ENCODE data around the gene ZNF653. TPM values are rescaled to one million over a fixed set of nuclear protein-coding genes. Genes with fewer than 3 reads are reported as not detected.

ZNF653 gene
- total RNA-seq, 1 donor from 2014 or later = 10.3 TPM

DNA sequence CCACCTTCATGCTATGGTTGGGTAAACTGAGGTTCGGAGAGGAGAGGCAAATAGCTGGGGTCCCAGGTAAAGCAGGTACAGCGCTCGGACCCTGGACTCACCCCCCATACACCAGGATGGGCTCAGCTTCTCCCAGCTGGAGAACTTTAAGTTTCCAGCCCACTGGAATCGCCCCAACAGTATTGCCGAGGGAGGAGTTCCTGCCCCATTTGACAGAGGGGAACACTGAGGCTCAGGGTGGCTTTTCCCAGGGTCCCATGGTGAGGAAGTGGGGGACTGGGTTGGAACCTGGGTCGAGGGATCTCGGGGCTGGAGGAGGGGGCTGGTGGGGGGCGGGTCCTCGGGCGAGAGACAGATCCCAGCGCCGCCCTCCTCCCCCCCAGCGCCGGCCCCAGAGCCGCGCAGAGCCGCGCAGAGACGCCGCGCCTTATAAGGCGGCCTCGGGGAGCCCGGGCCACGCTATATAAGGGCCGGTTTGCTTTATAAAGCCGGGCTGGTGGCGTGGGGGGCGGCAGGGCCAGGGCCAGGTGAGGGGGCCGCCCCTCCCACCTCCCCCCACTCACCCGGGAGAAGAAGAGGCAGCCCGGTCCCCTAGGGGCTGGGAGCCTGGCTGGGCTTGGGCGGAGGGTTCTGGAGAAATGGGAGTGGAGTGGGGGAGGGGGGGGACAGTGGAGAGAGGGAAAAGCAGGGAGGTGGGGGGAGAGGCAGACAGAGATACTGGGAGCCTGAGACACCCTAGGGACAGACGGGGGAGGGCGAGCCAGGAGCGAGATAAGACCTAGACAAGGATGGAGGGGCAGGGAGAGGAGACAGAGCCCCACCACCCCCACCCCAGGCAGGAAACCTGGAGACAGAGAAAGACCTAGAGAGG, 34.1 kb upstream of the ZNF653 start:
- Mint-ChIP-seq H3K27ac (ENCODE audit: unreplicated experiment) (peak overlapping the region; percentile 72), H3K4me1 (ENCODE audit: unreplicated experiment) (peaks cover 24% of the 10 kb centered on the region), H3K36me3 (ENCODE audit: unreplicated experiment) (no peaks in the 10 kb centered on the region)

DNA sequence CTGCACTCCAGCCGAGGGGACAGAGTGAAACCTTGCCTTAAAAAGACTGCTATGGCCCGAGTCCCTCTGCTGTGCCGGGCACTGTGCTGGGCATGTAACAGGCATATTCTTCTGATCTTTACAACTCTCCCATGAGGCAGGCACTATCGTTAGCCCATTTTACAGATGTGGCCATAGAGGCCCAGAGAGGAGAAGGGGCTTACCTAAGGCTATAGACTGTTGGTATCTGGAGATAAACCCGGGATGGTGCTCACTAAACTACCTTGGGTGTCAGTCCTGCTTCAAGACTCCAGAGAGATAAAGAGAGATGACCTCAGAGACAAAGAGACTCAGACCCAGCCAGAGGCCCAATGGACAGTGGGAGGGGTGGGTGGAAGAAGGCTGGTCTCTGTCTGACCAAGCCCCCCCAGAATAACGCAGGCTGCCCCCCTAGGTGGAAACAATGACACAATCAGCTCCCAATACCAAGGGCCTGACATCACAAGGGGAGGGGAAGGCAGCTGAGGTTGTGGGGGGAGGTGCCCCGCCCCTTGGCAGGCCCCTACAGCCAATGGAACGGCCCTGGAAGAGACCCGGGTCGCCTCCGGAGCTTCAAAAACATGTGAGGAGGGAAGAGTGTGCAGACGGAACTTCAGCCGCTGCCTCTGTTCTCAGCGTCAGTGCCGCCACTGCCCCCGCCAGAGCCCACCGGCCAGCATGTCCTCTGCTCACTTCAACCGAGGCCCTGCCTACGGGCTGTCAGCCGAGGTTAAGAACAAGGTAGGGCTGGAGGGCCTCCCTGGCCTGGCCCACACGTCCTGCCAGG, 32.8 kb upstream of the ZNF653 start, which contains the start of gene CNN1:
TSS of gene CNN1 (plus strand) at position 620 of the 805 bp plus-strand sequence. CDS start at position 697, 77 bp downstream.
- no peak for DNase-seq (ENCODE audit: extremely low spot score, unreplicated experiment)
- peak within 1 kb of the TSS; percentile 55 for H3K4me3 Mint-ChIP-seq (ENCODE audit: unreplicated experiment)
- H3K27ac Mint-ChIP-seq (ENCODE audit: unreplicated experiment) = peak within 1 kb of the TSS; percentile 72
- no peaks in the 10 kb centered on the region for H3K27me3 Mint-ChIP-seq (ENCODE audit: unreplicated experiment)
- H3K4me1 Mint-ChIP-seq (ENCODE audit: unreplicated experiment) = peaks cover 24% of the 10 kb centered on the region
- TF ChIP-seq CTCF (IDR thresholded peaks at IDR 0.05) = no peak
- H3K36me3 Mint-ChIP-seq (ENCODE audit: unreplicated experiment) = no peaks in the 10 kb centered on the region
- no peaks in the 10 kb centered on the region for H3K9me3 Mint-ChIP-seq (ENCODE audit: unreplicated experiment)

More for the DNA sequence above, 34.1 kb upstream of the ZNF653 start:
- Mint-ChIP-seq H3K27me3 (ENCODE audit: unreplicated experiment) (no peaks in the 10 kb centered on the region), H3K4me3 (ENCODE audit: unreplicated experiment) (peak overlapping the region; percentile 55), H3K9me3 (ENCODE audit: unreplicated experiment) (no peaks in the 10 kb centered on the region)
- no peak for DNase-seq (ENCODE audit: extremely low spot score, unreplicated experiment)
- no peak for TF ChIP-seq CTCF (IDR thresholded peaks at IDR 0.05)

GRCh38 chr19:11535792-11536595, 30.4 kb upstream of the ZNF653 start:
- Mint-ChIP-seq H3K27ac (ENCODE audit: unreplicated experiment) (peak overlapping the region; percentile 86), H3K4me3 (ENCODE audit: unreplicated experiment) (peak overlapping the region; percentile 62), H3K36me3 (ENCODE audit: unreplicated experiment) (no peaks in the 10 kb centered on the region), H3K27me3 (ENCODE audit: unreplicated experiment) (no peaks in the 10 kb centered on the region), H3K9me3 (ENCODE audit: unreplicated experiment) (no peaks in the 10 kb centered on the region), H3K4me1 (ENCODE audit: unreplicated experiment) (peaks cover 28% of the 10 kb centered on the region)
- peak; percentile 96 for DNase-seq (ENCODE audit: extremely low spot score, unreplicated experiment)
- peak; percentile 91 for TF ChIP-seq CTCF (IDR thresholded peaks at IDR 0.05)

DNA sequence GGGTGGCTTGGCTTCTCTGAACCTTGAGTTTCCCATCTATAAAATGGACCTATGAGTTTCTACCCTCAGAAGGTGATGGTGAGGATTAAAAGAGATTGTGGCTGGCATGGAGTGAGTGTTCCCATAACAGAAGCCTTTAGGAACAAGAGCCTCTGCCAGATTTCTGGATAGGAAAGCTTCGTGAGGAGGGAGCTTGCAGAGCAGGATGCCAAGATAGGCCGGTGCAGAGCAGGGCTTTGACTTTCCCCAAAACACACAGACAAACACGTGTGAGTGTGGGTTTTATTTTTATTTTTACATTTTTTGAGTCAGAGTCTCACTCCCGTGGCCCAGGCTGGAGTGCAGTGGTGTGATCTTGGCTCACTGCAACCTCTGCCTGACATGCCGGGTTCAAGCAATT, 29.3 kb upstream of the ZNF653 start:
- peaks cover 22% of the 10 kb centered on the region for H3K4me1 Mint-ChIP-seq (ENCODE audit: unreplicated experiment)
- no peak for TF ChIP-seq CTCF (IDR thresholded peaks at IDR 0.05)
- no peaks in the 10 kb centered on the region for H3K9me3 Mint-ChIP-seq (ENCODE audit: unreplicated experiment)
- H3K4me3 Mint-ChIP-seq (ENCODE audit: unreplicated experiment) = no peak overlapping the region
- H3K36me3 Mint-ChIP-seq (ENCODE audit: unreplicated experiment) = no peaks in the 10 kb centered on the region
- peak overlapping the region; percentile 11 for H3K27ac Mint-ChIP-seq (ENCODE audit: unreplicated experiment)
- H3K27me3 Mint-ChIP-seq (ENCODE audit: unreplicated experiment) = no peaks in the 10 kb centered on the region
- no peak for DNase-seq (ENCODE audit: extremely low spot score, unreplicated experiment)
